GM23248 (cell line): Measurements from ENCODE around the gene ZBTB44.

Experiments used
- EZH2 ChIP-seq: fragments of 200-600 bp; sonication (generic); IDR thresholded peaks from 2 replicates; pipeline ENCODE4 v1.6.1; 2018; ENCODE audit warnings: antibody characterized with exemption, mild to moderate bottlenecking; ENCODE audit not compliant: insufficient read depth, poor library complexity, severe bottlenecking
- EZH2phosphoT487 ChIP-seq: fragments of 200-600 bp; sonication (generic); IDR thresholded peaks from 2 replicates; pipeline ENCODE4 v1.6.1; 2018; ENCODE audit warnings: antibody characterized with exemption, moderate library complexity, mild to moderate bottlenecking, low read depth; ENCODE audit not compliant: insufficient read depth

DNA sequence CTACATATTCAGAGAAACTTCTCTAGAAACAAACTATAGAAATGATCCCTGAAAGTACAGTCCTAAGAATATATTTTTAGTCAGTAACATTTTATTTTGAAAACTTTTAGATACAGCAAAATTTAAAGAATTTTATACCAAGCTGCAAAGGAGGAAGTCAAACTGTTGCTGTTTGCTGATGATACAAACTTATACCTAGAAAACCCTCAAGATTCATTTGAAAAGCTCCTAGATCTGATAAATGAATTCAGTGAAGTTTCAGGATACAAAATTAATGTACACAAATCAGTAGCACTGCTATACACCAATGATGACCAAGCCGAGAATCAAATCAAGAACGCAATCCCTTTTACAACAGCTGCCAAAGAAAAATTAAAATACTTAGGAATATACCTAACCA is 10.1 kb downstream of the ZBTB44 start:
- no peak for TF ChIP-seq EZH2
- no peak for TF ChIP-seq EZH2phosphoT487
